ENCODE data around the gene BCAS3. TPM values are rescaled to one million over a fixed set of nuclear protein-coding genes. Genes with fewer than 3 reads are reported as not detected.

The BCAS3 gene
- total and polyA plus RNA-seq, 10 donors: 3.7 to 56.0 (median 42.3) TPM

DNA sequence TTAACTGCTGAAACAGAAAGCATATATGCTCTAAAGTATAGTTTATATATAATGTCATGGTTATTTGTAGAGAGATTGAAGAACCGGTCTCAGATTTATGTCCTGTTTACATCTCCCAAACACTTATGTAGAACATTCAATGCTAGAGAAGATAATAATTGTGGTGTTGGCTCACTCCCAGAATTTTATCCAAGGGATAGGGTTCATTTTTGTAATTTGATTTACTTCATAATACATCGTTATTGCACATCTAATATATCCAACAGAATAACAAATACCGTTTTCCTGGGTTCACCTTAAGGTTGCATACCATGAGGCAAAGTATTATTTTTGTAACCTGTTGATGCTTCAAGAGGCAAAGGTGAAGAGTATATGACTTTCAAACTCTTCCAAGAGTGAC lies 519.1 kb downstream of the BCAS3 start:
- TF ChIP-seq, protein P1, sequence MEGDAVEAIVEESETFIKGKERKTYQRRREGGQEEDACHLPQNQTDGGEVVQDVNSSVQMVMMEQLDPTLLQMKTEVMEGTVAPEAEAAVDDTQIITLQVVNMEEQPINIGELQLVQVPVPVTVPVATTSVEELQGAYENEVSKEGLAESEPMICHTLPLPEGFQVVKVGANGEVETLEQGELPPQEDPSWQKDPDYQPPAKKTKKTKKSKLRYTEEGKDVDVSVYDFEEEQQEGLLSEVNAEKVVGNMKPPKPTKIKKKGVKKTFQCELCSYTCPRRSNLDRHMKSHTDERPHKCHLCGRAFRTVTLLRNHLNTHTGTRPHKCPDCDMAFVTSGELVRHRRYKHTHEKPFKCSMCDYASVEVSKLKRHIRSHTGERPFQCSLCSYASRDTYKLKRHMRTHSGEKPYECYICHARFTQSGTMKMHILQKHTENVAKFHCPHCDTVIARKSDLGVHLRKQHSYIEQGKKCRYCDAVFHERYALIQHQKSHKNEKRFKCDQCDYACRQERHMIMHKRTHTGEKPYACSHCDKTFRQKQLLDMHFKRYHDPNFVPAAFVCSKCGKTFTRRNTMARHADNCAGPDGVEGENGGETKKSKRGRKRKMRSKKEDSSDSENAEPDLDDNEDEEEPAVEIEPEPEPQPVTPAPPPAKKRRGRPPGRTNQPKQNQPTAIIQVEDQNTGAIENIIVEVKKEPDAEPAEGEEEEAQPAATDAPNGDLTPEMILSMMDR (IDR thresholded peaks at IDR 0.05 in 8 of 11, conservative IDR thresholded peaks at IDR 0.05 in 3 of 11): no peak
- TF ChIP-seq POLR2AphosphoS5 (IDR thresholded peaks at IDR 0.05) (no peak), POLR2A (IDR thresholded peaks at IDR 0.05) (no peak)
- no peaks in the 10 kb centered on the region for H3K4me1 ChIP-seq
- H3K27me3 ChIP-seq (replicated peaks in 1 of 7): no peaks in the 10 kb centered on the region
- 86 to 97% (median 90%) methylated on average over 3 of the region's 3 CpGs for WGBS, 5 donors
- H3K4me3 ChIP-seq: no peak overlapping the region
- H3K36me3 ChIP-seq: no peaks in the 10 kb centered on the region
- DNase-seq: no peak
- H3K27ac ChIP-seq: no peak overlapping the region
- intact Hi-C loops (cut with DNase I; ENCODE audit: low total_unique reads): no loop called here
- peaks cover 0 to 8% (median under 1%) of the 10 kb centered on the region in 8 donors for H3K9me3 ChIP-seq

DNA sequence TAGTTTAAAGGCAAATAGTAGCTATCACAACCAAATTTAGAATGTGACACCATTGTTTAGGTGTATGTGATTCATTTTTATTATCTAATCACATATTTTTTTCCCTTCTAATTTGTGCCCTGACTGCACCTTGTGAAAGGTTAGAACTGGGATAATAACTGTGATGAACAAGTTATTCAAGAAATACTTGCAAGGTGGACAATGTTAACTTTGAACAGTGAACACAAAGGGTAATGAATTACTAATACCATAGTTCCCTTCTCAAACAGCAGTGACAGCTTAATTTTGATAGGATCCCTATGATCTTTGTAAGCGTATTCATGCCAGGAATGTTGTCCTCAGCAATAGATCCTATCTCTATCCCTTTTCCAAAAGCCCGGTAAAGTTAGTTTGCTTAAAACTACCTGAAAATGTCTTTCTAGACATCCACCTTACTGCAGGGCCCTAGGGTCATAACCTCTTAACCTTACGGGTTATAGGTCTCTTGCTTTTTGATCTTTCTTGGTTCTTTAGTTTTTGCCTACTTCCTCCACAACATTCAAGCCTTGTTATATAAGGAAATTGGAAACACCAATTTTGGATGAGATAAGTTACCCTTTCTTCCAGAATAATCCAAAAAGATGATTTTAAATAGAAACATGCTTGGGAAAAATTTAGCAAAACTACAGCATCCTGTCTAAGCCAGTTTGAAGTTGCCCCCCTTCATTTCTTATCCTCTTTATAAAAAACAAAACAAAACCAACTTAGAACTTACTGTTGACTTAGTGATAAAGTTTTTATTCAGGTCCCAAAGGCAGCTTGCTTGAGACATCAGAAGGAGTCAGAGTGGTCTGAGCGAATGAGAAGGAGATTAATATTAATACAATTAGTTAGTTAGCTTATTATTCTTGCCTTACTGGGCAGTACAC lies 522.0 kb downstream of the BCAS3 start:
- Histone ChIP-seq H3K4me1 (no peaks in the 10 kb centered on the region), H3K9me3 (no peaks in the 10 kb centered on the region), H3K36me3 (no peaks in the 10 kb centered on the region), H3K27ac (no peak overlapping the region), H3K27me3 (replicated peaks in 1 of 7) (no peaks in the 10 kb centered on the region), H3K4me3 (no peak overlapping the region)
- TF ChIP-seq POLR2A (IDR thresholded peaks at IDR 0.05): no peak
- TF ChIP-seq, protein P1 (IDR thresholded peaks at IDR 0.05 in 8 of 11, conservative IDR thresholded peaks at IDR 0.05 in 3 of 11): no peak
- TF ChIP-seq POLR2AphosphoS5 (IDR thresholded peaks at IDR 0.05): no peak
- whole genome bisulfite sequencing, 5 donors: 87 to 95% (median 94%) methylated on average over 4 of the region's 4 CpGs
- no peak for DNase-seq
- intact Hi-C loops (cut with DNase I; ENCODE audit: low total_unique reads): no loop called here

- H3K4me3 ChIP-seq: no peak overlapping the region
- H3K9me3 ChIP-seq: no peaks in the 10 kb centered on the region
- no peaks in the 10 kb centered on the region for H3K36me3 ChIP-seq
- intact Hi-C loops (cut with DNase I; ENCODE audit: low total_unique reads): no loop called here
- no peaks in the 10 kb centered on the region for H3K27me3 ChIP-seq (replicated peaks in 1 of 7)
- whole genome bisulfite sequencing, 5 donors: 87 to 97% (median 96%) methylated on average over 8 of the region's 8 CpGs
- TF ChIP-seq POLR2AphosphoS5 (IDR thresholded peaks at IDR 0.05) (no peak), POLR2A (IDR thresholded peaks at IDR 0.05) (no peak)
- TF ChIP-seq, protein P1 (IDR thresholded peaks at IDR 0.05 in 8 of 11, conservative IDR thresholded peaks at IDR 0.05 in 3 of 11): no peak
- no peak for DNase-seq
- no peaks in the 10 kb centered on the region for H3K4me1 ChIP-seq
- H3K27ac ChIP-seq: no peak overlapping the region
These were observed 522.7 kb downstream of the BCAS3 start for GRCh38 chr17:61200339-61200715.

DNA sequence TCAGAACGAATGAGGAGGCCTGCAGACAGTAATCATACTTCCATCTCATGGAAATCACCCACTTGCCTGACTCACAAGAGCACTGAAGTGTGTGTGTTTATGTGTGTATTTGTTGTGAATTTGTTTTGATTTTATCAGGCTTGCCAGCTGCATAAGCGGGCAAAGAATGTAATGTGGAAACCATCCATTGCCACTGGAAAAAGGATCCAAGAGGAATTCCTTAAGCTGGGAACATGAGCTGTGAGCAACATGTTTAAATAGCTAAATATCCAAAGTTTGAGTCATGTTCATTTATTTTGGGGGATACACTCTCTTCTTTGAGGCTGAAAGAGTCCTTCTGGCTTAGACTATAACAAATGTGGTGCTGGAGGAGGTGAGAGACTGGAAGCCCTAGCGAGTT lies 523.6 kb downstream of the BCAS3 start:
- DNase-seq: no peak
- Histone ChIP-seq H3K4me3 (no peak overlapping the region), H3K27ac (peak overlapping the region in 1 of 8 donors; percentile 28), H3K4me1 (no peaks in the 10 kb centered on the region), H3K9me3 (no peaks in the 10 kb centered on the region), H3K36me3 (no peaks in the 10 kb centered on the region), H3K27me3 (replicated peaks in 1 of 7) (no peaks in the 10 kb centered on the region)
- no peak for TF ChIP-seq POLR2A (IDR thresholded peaks at IDR 0.05)
- TF ChIP-seq POLR2AphosphoS5 (IDR thresholded peaks at IDR 0.05): no peak
- TF ChIP-seq, protein P1 (IDR thresholded peaks at IDR 0.05 in 8 of 11, conservative IDR thresholded peaks at IDR 0.05 in 3 of 11): no peak
- intact Hi-C loops (cut with DNase I; ENCODE audit: low total_unique reads): no loop called here
- WGBS, 5 donors: 82 to 92% (median 88%) methylated on average over 3 of the region's 3 CpGs

Measured in spleen (tissue), 11 donors.